ENCODE data around the gene GHSR.

GRCh38 chr3:172447611-172448579, at the start of gene GHSR:
- TF ChIP-seq CTCF (IDR thresholded peaks at IDR 0.05 in 2 of 3, conservative IDR thresholded peaks at IDR 0.05 in 1 of 3; ENCODE audit: borderline replicate concordance in 1 of 3, insufficient read depth in 1 of 3, low read depth in 2 of 3, low read length in 2 of 3), result no peak
- no peak for TF ChIP-seq POLR2AphosphoS5 (IDR thresholded peaks at IDR 0.05; ENCODE audit: low read depth, low read length)
- TF ChIP-seq EGR1 (IDR thresholded peaks at IDR 0.05; ENCODE audit: low read depth), result no peak
- TF ChIP-seq EZH2phosphoT487 (IDR thresholded peaks at IDR 0.05; ENCODE audit: borderline replicate concordance), result no peak
- no peak for TF ChIP-seq POLR2A (IDR thresholded peaks at IDR 0.05; ENCODE audit: borderline replicate concordance, extremely low read depth, insufficient read depth, insufficient read length)
- TF ChIP-seq YY1 (IDR thresholded peaks at IDR 0.05; ENCODE audit: extremely low read depth, insufficient replicate concordance, low read depth, low read length), result no peak
- TF ChIP-seq SIN3A (IDR thresholded peaks at IDR 0.05; ENCODE audit: low read depth), result no peak
- no peak for TF ChIP-seq SRF (IDR thresholded peaks at IDR 0.05; ENCODE audit: low read depth)
- TF ChIP-seq MAX (IDR thresholded peaks at IDR 0.05), result no peak
- no peak for TF ChIP-seq RAD21 (IDR thresholded peaks at IDR 0.05; ENCODE audit: low read depth)
- no peak for TF ChIP-seq FOSL1 (IDR thresholded peaks at IDR 0.05; ENCODE audit: low read depth)
- TF ChIP-seq ZBTB33 (IDR thresholded peaks at IDR 0.05; ENCODE audit: extremely low read depth, insufficient replicate concordance, low read length), result no peak
- TF ChIP-seq REST (IDR thresholded peaks at IDR 0.05; ENCODE audit: low read depth), result no peak
